Islet precursor cell (in vitro differentiated cells): ENCODE data around the gene NSUN2.

ENCODE experiments used
- DNase-seq: peaks from one replicate; pipeline ENCODE4 v3.0.0-alpha.2; 2018

NSUN2 gene

DNA sequence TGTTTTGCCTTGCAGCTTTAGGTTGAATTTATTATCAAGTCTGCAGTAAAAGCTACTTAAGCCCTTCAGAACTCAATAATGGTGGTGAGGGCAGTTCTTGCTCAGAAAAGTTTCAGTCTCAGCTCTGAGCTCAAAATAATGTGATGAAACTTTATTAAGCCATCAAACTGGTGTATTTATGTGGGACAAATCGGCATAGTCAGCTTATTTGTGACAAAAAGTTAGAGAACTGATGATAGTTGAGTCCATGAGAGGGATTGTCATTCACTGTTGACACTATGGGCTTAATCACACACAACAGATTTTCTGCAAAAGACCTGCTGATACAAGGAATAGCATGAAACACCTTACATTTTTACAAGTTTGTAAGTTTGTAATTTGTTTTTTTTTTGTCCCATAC is 9.8 kb upstream of the NSUN2 start:
- no peak for DNase-seq

DNA sequence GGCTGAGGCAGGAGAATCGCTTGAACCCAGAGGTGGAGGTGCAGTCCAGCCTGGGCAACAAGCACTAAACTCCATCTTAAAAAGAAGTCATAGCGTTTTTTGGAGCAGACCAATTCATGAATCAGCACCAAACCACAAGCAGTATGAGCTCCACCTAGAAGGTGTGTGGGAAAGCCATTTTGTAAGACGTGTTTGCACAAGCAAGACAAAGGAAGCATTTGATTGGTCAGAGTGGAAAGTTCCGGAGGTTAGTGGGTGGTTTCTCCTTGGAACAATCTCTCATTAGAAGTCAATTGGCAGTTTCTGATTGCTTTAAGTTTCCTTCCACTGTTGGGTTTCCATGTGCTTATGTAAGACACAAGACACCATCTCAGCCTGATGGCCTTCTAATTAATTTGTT is 5.4 kb upstream of the NSUN2 start:
- DNase-seq, result no peak

DNA sequence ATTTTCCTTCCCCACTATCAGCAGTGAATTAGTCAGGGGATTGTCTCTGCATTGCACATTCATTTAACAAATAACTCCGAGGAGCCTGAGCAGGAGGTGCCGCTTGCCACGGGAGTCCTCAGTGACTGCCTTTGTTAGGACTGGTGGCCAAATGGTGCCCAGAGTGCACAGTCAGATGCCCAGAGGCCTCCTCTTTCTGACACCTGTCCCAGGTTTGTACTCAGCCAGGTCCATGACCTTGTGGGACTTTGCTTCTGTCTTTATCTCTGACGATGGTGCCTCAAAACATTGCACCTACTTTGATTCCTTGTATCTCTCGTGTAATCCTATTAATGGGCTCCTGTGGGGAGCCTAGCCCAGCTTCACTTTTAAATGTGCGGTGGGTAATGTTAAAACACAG is 4.7 kb upstream of the NSUN2 start:
- no peak for DNase-seq

DNA sequence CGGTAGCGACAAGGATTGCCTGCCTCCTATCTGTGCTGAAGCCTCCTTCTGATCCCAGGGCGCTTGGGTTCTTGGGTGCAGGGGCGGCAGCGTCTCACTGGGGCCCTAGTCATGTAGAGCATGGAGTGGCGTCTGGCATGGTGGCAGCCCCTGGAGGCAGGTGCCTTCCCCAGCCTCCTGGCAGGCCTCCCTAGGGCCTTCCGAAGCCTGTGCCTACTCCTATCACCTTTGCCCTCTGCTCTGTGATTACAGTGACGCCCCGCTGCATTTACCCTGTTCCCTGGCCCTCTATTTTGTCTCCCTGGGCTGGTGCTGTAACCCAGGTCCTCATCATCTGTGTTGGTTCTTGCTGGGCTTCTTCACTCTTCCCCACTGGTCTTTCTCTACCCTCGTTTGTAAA is 4.2 kb upstream of the NSUN2 start:
- DNase-seq, result no peak

DNA sequence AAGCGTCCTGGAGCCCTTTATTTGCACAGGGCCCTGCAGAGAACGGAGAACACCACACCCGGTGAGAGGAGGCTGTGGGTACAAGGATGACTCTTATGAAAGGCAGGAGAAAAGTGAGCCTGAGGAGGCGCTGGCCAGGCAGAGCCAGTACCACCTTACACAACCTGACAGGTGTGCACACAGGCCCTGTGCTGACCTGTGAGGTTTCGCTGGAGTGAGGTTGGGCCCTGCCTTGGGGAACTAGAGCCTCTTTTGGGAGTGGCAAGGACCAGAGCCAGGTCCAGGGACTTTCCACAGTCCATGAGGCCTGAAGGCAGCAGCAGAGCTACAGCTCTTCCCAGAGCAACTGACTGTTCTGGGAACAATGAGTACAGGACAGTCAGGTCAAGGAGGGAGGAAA is 3.4 kb upstream of the NSUN2 start:
- DNase-seq, result no peak

DNA sequence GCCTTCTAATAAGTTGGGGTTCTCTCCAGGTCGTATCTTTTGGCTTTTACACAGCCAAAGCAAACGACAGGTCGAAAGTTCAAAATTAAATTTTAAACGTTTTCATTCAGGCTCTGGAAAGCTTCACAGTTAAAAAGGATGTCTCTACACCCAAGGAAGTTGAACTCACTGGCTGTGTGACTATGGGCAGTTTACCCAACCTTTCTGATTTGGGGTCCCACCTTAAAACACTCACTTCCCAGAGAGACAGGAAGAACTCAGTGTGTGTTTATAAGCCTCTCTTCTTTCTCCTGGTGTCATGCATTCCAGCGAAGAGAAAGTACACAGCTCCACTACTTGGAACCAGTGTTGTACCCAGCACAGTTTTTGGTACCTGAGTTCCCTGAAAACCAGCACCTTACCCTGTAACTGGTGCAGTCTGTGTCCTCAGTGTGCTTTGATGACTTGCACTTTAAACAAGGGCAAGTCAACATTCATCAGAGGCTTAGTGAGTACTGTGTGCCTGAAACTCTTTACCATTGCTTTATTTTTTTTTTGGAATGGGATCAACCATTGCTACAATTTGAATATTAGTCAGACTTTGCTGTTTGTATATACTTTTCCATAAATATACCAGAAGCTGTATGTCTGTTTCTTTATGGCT is 2.1 kb upstream of the NSUN2 start:
- no peak for DNase-seq

DNA sequence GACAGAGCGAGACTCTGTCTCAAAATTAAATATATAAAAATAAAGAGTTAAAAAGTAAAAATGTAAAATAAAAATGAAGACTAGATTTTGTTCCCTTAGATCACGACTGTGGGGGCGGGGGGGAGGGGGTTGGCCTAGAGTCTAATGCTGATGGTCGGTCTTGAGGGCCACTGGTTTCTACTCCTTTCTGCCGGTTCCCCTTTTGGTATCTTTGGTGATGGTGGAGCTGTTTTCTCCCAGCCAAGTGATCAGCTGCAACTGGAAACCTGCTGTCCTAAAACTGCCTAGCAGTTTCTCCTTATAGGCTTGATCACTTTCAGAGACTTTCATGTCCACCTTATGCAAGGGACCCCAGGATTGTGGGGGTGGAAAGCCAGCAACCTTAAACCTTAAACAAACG is 1.5 kb upstream of the NSUN2 start:
- DNase-seq, result no peak

DNA sequence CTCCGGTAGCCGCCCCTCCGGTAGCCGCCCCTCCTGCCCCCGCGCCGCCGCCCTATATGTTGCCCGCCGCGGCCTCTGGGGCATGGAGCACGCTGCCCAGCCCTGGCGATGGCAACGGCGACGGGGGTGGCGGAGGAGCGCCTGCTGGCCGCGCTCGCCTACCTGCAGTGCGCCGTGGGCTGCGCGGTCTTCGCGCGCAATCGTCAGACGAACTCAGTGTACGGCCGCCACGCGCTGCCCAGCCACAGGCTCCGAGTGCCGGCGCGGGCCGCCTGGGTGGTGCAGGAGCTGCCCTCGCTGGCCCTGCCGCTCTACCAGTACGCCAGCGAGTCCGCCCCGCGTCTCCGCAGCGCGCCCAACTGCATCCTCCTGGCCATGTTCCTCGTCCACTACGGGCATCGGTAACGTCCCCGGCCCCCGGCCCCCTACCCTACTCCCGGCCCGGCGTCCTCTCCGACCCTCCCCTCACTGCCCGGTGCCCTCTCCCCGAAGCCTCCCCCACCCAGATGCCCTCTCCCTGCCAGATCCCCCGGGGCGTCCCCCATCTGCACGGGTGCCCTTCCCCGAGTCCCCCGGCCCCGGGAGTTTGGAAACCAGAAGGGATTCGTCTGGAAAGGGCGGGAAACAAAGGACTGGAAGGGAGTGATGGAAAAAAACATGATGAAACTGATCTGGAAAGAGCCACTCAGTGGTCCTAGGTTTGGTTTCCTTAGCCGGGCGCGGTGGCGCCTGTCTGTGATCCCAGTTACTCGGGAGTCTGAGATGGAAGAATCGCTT is 813 bp upstream of the NSUN2 start:
- DNase-seq, result peak; percentile 57

DNA sequence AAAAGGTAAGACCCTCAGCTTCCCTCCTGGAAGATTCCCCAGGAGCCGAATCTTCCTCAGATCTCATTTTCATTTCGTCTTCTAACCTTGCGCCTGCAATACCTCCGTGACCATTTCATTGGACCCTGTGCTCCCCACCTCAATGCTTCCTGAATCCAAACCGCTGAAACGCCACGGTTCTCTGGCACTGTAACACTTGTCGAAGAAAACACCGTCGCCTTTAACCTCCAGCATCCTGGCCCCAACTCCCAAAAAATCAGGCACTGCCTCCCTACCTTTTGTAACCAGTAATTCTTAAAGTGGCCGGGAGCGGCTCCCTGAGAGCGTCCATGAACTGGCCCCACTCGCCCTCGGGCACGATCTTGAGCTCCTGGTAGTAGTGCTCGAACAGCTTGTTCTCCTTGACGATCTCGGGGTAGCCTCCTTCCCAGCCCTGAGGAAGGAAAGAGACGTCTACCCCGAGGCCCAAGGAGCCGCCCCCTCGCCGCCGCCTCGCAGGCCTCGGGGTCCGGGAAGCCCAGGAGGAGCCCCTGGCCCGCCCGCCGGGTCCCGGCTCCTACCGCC is 438 bp downstream of the NSUN2 start:
- DNase-seq, result no peak

DNA sequence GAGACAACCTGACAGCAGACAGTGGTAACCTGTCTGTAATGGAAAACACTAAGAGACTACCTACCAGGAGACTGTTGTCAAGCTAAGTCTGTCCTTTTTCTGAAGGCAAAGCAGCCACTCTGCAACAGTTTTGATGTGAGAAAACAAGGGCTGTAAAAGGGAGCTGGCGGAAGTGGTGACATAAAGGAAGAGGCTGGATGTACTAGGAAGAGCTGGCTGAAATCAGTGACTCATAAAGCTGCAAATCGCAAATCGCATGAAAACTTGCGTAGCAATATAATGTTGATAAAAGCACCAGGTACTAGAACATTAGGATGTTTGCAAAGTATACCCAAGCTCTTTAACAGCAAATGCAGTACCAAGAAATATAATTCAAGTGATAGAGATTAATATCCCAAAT is 1.4 kb downstream of the NSUN2 start:
- no peak for DNase-seq

DNA sequence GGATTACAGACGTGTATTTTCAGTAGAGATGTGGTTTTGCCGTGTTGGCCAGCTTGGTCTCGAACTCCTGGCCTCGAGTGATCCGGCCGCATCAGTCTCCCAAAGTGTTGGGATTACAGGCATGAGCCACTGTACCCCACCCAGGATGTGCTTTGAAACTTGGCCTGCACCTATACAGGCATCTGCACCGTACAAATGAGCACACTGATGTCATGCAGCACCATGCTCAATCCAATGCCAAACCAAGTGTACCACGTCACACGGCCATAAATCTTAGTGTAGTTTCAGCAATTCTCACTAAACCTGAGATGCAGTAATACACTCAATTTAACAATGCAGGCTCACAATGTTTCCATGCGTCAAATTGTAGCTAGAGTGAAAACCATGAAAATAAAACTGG is 6.3 kb downstream of the NSUN2 start:
- DNase-seq, result no peak

DNA sequence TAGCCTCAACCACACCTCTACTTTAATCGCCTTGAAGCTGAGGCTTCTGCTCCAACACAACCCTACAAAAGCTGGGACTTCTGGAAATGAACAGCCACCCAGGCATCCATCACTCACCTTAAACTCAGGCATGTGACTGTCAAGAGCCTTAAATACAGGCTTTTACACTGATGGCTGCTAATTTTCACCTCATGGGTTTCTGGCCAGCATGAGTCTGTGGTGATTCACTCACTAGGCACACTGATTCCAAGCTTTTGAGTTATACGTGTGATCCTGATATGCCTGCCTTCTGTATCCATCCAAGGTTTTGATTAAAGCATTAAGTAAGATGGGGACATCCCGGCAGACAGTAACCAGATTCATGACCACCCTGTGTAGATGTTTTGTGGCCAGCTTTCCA is 8.9 kb downstream of the NSUN2 start:
- DNase-seq, result no peak

DNA sequence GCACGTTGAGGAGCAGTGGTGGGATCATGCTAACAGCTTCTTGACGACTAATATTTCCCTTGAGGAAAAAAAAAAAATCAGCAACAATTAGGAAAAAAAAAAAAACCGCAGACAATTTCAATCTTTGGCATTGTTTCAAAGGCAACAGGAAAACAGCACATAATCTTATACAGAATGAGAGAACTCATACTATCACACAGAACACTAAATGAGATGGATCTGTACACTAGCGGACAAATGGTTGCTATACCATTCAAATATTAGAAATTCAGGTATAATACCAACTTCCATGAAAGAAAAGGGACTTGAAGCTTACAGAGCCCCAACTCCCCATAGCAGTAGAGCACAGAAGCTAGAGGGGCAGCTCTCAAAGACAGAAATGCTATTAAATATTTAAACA is 9.6 kb downstream of the NSUN2 start:
- DNase-seq, result no peak

DNA sequence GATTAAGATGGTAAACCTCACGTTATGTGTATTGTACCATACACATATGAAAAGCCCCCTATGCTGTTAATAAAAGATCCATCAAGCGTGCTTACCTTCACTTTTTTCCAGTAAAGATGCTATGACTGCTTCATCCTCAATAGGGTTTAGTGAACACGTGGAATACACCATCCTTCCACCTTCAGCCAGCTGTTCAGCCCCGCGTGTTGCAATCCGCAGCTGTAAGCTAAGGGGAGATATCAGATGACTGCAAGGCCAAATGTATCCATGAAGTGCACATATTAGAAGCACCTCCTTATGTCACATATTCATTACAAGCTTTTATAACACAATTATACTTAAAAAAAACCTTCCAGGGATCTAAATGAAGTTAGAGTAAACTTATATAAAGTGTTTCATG is 16.2 kb downstream of the NSUN2 start:
- DNase-seq, result no peak

DNA sequence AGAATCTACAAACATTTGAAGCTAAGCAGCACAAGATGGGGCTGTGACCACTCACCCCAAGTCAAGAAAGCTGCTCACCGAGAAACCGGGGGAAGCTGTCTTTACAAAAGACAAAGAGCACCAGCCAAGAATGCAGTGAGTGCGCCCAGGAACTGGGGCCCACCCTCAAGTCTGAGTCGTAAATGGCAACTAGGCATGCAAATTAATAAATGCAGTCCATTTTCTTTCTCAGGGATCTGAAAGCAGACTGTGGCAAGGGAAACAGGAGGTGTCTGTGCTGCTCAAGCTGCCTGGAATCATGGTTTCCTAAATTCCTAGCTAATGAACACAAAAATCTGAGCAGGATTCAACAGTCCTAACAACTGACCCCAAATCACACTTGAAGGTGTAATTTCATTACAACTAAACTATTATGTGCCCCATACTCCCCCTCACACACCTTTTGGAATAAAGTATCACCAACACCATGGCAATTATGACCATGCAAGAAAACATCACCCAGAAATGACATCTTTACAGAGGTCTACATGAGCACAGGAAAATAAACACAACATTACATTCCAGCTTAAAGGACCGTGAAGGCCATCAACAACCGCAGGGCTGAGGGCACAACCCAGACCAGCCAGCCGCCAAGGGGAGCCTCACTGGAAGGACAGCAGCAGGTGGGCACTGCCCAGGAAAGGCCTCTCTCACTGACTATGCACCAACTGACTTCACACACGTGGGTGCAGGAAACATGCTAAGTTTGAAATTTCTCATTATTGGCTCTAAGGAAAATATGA is 17.6 kb downstream of the NSUN2 start:
- DNase-seq, result no peak

DNA sequence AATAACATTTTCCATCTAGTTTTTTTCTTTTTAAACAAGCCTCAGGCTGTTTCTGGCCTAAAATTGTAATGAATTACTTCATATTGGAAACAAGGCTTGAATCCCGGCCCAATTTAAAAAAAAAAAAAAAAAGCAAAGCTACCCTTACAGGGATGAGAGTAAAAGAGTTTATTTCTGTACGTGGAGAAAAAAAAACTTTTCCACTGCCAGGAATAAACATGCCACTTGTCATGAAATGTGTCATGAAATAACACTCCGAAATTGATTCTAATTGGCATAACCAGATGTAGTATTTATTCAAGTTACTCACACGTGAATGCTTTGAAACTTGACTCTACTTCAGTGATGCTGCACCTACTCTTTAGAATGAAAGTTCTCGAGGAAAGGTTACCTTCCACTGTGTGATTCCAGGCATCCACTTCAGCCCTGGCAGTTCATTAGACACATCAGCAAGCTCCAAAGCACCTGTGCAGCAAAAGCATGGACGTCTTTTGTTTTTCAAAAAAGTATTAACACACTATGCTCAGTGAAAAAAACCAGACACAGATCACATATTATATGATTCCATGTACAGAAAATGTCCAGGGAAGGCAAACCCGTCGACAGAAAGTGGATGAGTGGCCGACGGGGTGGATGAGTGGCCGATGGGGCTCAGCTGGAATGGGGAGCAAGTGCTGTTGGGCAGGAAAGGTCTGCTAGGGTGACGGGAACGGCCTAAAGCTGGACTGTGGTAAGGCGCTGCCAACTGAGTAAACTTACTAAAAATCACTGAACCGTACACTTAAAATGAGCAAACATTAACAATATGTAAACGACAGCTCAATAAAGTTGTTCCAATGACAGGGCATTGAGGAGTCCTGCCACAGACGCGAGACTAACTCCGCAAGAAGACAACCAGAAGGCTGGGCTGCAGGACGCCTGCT is 21.2 kb downstream of the NSUN2 start:
- no peak for DNase-seq

DNA sequence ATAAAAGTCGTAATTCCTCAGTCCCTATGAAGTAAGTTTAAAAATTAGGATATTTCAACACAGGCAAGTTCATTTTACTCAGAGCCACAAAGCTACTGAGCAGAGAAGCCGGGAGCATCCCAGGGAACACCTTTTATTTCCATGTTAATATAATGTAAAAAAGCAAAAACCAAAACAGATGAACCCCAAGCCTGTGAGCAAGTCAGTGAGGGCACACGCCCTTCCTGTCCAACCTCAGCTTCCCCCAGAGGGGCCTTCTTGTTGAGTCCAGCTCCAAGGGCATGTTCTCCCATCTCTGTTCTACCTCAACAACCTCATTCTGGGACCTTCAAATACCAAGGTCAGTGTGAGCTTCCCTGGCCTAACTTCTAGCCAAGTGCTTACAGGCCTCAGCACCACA is 24.8 kb downstream of the NSUN2 start:
- DNase-seq, result no peak

DNA sequence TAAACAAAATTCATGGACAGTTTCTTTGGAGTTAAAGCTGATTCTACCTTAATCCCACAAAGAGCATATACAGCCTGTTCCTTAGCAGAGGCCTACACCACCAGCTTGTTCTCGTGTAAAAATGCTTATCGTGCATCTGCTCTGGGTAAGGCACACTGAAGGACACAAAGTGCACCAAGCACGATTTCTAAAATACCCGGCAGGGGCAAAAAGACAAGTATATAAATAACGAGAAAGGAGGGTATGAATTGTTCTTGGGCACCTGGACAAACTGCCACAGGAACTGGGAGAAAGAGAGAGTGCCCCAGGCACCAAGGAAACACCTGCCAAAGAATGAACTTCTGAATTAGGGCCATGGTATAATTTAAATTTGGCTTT is 25.3 kb downstream of the NSUN2 start:
- DNase-seq, result no peak

DNA sequence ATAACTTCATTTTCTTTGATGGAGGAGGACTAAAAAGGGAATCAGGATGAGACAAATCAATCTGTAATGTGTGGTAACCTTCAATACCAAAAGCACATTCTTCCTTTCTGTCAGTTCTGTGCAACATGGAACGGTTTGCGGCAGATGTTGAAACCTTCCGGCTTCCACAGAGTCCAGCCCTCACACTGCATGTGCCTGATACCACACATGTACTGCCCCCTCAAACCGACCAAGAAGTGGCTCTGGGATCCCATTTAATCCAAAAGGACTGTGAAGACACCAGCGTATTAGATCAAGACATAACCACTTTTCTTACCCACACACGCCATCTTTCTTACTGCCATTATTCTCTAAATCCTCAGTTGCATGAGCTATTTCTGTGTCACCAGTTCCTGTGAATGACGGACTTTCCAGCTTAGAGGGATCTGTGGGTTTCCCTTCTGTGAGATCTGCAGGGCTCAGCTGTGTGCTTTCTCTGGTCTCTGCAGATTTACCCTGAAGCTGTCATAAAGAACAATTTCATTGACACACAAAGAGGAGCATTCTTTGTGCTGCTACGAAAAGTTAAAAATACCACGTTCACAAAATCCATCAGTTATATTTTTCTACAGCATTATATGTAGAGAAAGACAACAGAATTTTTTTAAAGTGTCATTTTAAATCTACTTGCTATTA is 25.8 kb downstream of the NSUN2 start:
- peak; percentile 32 for DNase-seq

DNA sequence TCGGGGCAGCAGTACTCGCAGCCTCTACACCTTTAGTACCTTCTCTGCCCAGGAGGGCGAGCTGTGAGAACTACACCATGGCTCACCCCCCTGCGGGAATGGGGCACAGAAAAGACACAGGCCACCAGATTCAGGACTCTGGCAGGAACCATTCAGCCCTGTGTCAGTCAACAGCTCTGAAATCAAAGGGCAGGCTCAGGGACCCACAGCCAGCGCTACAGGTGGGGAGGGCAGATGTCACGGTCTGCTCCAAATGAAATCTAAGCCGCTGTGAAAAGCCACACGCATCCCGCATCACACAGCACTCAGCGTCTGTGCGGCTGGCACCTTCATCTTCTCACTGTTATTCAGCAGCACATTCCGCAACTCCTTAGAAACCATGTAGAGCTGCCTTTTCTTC is 27.9 kb downstream of the NSUN2 start:
- DNase-seq, result peak; percentile 34

DNA sequence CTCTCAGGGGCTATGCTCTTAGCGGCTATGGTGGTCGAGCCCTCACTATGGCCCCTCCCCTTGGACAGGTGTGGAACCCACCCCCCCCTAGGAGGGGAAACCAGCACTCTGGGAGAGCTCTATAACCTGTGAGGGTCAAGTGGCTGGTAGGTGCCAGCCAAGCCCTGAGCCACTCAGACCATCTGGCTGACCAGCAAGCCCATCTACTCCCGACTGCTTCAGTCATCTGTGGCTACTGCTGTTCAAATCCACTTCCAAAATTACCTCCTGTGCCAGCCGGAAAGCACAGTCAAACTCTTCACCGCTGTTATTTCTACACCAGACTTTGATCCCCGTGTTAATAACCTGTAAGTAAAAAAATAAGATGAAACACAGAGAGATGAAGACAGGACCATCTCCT is 28.5 kb downstream of the NSUN2 start:
- no peak for DNase-seq

DNA sequence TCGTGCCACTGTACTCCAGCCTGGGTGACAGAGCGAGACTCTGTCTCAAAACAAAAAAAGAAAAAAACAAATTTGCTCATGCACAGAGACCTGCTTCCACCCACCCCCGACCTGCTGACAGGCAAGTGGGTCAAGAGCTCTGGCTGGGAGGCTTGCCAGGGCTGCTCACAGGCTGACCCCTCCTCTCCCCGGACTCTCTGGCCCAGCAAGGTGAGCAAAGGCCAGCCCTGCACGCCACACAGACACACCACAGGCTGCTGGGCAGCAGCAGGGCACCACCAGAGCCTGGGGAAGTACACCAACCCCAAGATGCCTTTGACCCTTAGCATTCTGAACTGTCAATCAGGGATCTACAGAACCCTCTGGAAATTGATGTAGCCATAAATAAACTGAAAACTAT is 29.2 kb downstream of the NSUN2 start:
- peak; percentile 29 for DNase-seq
